Lung (tissue), 12 donors: ENCODE measurements around the gene NXPH3. TPM values are rescaled to one million over a fixed set of nuclear protein-coding genes. Genes with fewer than 3 reads are reported as not detected.

ENCODE experiments used
- ATAC-seq: fragments of 200-7000 bp; cut with Tn5 transposase; one replicate; pipeline ENCODE4 v1.9.1; 2020; ENCODE audit warnings: moderate number of reproducible peaks; ENCODE audit not compliant: insufficient read depth, low FRiP score
- DNase-seq, 3 donors: peaks; one replicate each; pipeline ENCODE4 v3.0.0-alpha.2; 2013 to 2017
- H3K27ac ChIP-seq, 2 donors: one replicate each; pipeline ENCODE4 v1.5.1; 2013; ENCODE audit warnings: mild to moderate bottlenecking in 2 of 2, moderate library complexity in 2 of 2, control low read depth in 1 of 2, inconsistent platforms in 1 of 2, low read depth in 1 of 2, low read length in 1 of 2
- H3K27me3 ChIP-seq, 3 donors: one replicate each; pipeline ENCODE4 v1.5.1; 2013; ENCODE audit warnings: low read length in 2 of 3; ENCODE audit not compliant: control insufficient read depth in 3 of 3, insufficient read depth in 3 of 3
- H3K36me3 ChIP-seq, 4 donors: one replicate each; pipeline ENCODE4 v1.5.1; 2013; ENCODE audit warnings: low read length in 4 of 4, mild to moderate bottlenecking in 1 of 4, moderate library complexity in 1 of 4; ENCODE audit not compliant: control insufficient read depth in 4 of 4, insufficient read depth in 4 of 4
- H3K4me1 ChIP-seq, 5 donors: one replicate each; pipeline ENCODE4 v1.5.1; 2013; ENCODE audit warnings: low read length in 5 of 5, mild to moderate bottlenecking in 2 of 5, moderate library complexity in 1 of 5; ENCODE audit not compliant: control insufficient read depth in 5 of 5, insufficient read depth in 5 of 5
- H3K4me3 ChIP-seq: one replicate; pipeline ENCODE4 v1.5.1; 2013; ENCODE audit warnings: mild to moderate bottlenecking, control low read depth, moderate library complexity
- H3K9ac ChIP-seq, 2 donors: one replicate each; pipeline ENCODE4 v1.5.1; 2013; ENCODE audit warnings: low read length in 2 of 2, control low read depth in 1 of 2; ENCODE audit not compliant: insufficient read depth in 1 of 2
- H3K9me3 ChIP-seq, 4 donors: one replicate each; pipeline ENCODE4 v1.5.1; 2013; ENCODE audit warnings: low read length in 3 of 4, mild to moderate bottlenecking in 1 of 4, moderate library complexity in 1 of 4; ENCODE audit not compliant: control insufficient read depth in 4 of 4, insufficient read depth in 3 of 4
- WGBS, 2 donors: extraction: QIAGEN DNeasy Blood & Tissue Kit; methylation state at CpG; one replicate each; pipeline ENCODE4 v1.1.7; 2013; 5-methylcytosine and 5-hydroxymethylcytosine counted together
- polyA plus RNA-seq, 2 donors: library from polyadenylated mRNA; stranded (reverse); fragments of 200-250 nt; gene quantifications; one replicate each; pipeline ENCODE4 v1.2.1, GENCODE V29; 2013
- total RNA-seq, 2 donors: library from RNA; depleted of rRNA in 1 of 2; stranded (reverse); fragments of >200 nt in 1 of 2; gene quantifications; one replicate each; pipeline ENCODE4 v1.2.1, GENCODE V29; 2014 to 2021
- TF ChIP-seq, protein P1 (sequence below): IDR thresholded peaks from 2 replicates; pipeline ENCODE4 v1.5.1; 2012; ENCODE audit warnings: mild to moderate bottlenecking; ENCODE audit errors: control extremely low read depth, extremely low read depth
- donor health status: control.
- donor health status: control.
- donor health status: Bipolar disorder and iron deficiency.
- donor health status: healthy.
- donor health status: DM: yes; HTN: yes; CAD: no.

Gene NXPH3
- total and polyA plus RNA-seq, 4 donors, result 1.1 to 3.1 (median 2.0) TPM

DNA sequence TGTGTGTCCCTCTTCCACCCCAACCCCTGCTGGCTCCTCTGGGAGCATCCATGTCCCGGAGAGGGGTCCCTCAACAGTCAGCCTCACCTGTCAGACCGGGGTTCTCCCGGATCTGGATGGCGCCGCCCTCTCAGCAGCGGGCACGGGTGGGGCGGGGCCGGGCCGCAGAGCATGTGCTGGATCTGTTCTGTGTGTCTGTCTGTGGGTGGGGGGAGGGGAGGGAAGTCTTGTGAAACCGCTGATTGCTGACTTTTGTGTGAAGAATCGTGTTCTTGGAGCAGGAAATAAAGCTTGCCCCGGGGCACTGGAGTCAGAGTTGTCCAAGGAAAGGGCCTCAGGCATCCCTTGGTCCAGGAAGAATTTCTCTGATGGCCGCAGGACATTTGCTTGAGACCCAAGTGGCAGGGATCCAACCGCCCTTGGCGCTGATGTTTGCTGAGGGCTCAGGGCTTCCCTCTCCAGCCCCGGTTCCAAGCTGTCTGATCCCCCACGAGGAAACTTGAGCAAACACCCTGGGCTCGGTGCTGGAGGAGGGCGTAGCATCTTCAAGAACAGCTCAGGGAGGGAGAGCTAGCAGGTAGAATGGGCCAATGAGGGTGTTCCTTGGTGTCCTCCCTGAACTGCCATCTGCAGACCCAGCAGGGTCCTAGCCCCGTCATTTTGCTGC, 4.5 kb downstream of the NXPH3 start:
- WGBS, 2 donors, result 77 to 80% methylated on average over 21 of the region's 21 CpGs
- Histone ChIP-seq H3K27me3 (peaks cover 0 to 12% (median 11%) of the 10 kb centered on the region in 3 donors), H3K36me3 (no peaks in the 10 kb centered on the region), H3K4me1 (peaks cover 0 to 7% (median 0%) of the 10 kb centered on the region in 5 donors), H3K9ac (no peak overlapping the region), H3K27ac (no peak overlapping the region), H3K9me3 (peaks cover 0 to 2% (median 0%) of the 10 kb centered on the region in 4 donors), H3K4me3 (no peak overlapping the region)
- DNase-seq (no peak), ATAC-seq (no peak)
- TF ChIP-seq, protein P1, sequence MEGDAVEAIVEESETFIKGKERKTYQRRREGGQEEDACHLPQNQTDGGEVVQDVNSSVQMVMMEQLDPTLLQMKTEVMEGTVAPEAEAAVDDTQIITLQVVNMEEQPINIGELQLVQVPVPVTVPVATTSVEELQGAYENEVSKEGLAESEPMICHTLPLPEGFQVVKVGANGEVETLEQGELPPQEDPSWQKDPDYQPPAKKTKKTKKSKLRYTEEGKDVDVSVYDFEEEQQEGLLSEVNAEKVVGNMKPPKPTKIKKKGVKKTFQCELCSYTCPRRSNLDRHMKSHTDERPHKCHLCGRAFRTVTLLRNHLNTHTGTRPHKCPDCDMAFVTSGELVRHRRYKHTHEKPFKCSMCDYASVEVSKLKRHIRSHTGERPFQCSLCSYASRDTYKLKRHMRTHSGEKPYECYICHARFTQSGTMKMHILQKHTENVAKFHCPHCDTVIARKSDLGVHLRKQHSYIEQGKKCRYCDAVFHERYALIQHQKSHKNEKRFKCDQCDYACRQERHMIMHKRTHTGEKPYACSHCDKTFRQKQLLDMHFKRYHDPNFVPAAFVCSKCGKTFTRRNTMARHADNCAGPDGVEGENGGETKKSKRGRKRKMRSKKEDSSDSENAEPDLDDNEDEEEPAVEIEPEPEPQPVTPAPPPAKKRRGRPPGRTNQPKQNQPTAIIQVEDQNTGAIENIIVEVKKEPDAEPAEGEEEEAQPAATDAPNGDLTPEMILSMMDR, result no peak

GRCh38 chr17:49580981-49581647, 5.4 kb downstream of the NXPH3 start:
- Histone ChIP-seq H3K27me3 (peaks cover 0 to 12% (median 11%) of the 10 kb centered on the region in 3 donors), H3K27ac (no peak overlapping the region), H3K9me3 (peaks cover 0 to 2% (median 0%) of the 10 kb centered on the region in 4 donors), H3K9ac (no peak overlapping the region), H3K4me3 (no peak overlapping the region), H3K4me1 (peaks cover 0 to 7% (median 0%) of the 10 kb centered on the region in 5 donors), H3K36me3 (peaks cover 0 to 2% (median 0%) of the 10 kb centered on the region in 4 donors)
- whole genome bisulfite sequencing, 2 donors, result 84 to 88% methylated on average over 12 of the region's 12 CpGs
- DNase-seq (no peak), ATAC-seq (no peak)
- TF ChIP-seq, protein P1, result no peak

GRCh38 chr17:49581648-49581998, 6.0 kb downstream of the NXPH3 start:
- Histone ChIP-seq H3K27ac (no peak overlapping the region), H3K9ac (no peak overlapping the region), H3K27me3 (peaks cover 0 to 12% (median 11%) of the 10 kb centered on the region in 3 donors), H3K36me3 (peaks cover 0 to 2% (median 0%) of the 10 kb centered on the region in 4 donors), H3K4me1 (peaks cover 0 to 7% (median 0%) of the 10 kb centered on the region in 5 donors), H3K4me3 (no peak overlapping the region), H3K9me3 (peaks cover 0 to 2% (median 0%) of the 10 kb centered on the region in 4 donors)
- 72 to 75% methylated on average over 5 to 6 of the region's 6 CpGs for WGBS, 2 donors
- DNase-seq, result no peak
- TF ChIP-seq, protein P1, result no peak
- no peak for ATAC-seq
